ENCODE results near the gene CRADD. TPM values are rescaled to one million over a fixed set of nuclear protein-coding genes. Genes with fewer than 3 reads are reported as not detected.
"Not testable (repeated sequence)": the region's sequence is repeated elsewhere in the genome, so short reads cannot be mapped to it uniquely, and the experiment has no call there.

The CRADD gene
- total RNA-seq, 1 experiment from 2014 or later, result 18.3 TPM

- no peak for DNase-seq
- Histone ChIP-seq H3K79me2 (ENCODE audit: low read length) (no peaks in the 10 kb centered on the region), H3K9me2 (replicated peaks; ENCODE audit: insufficient read depth, low read length) (no peaks in the 10 kb centered on the region), H3K36me3 (ENCODE audit: insufficient read depth, low read length) (no peaks in the 10 kb centered on the region), H3K9ac (ENCODE audit: low read length) (no peak overlapping the region), H3K27ac (ENCODE audit: low read length) (no peak overlapping the region), H3K9me3 (ENCODE audit: low read length) (no peaks in the 10 kb centered on the region), H3K27me3 (ENCODE audit: low read length) (no peaks in the 10 kb centered on the region), H3K4me3 (ENCODE audit: low read length) (no peak overlapping the region), H2AFZ (ENCODE audit: low read length) (no peak overlapping the region), H3K4me1 (ENCODE audit: low read length) (peaks cover 27% of the 10 kb centered on the region), H4K20me1 (ENCODE audit: insufficient read depth, low read depth, low read length) (no peaks in the 10 kb centered on the region), H3K4me2 (ENCODE audit: low read depth, low read length, poor library complexity, severe bottlenecking) (peak overlapping the region; percentile 14)
These were observed 95.0 kb downstream of the CRADD start for GRCh38 chr12:93772003-93772700.

- no peak overlapping the region for H3K4me3 ChIP-seq (ENCODE audit: low read length)
- H2AFZ ChIP-seq (ENCODE audit: low read length), result no peak overlapping the region
- no peaks in the 10 kb centered on the region for H3K79me2 ChIP-seq (ENCODE audit: low read length)
- H4K20me1 ChIP-seq (ENCODE audit: insufficient read depth, low read depth, low read length), result no peaks in the 10 kb centered on the region
- no peaks in the 10 kb centered on the region for H3K27me3 ChIP-seq (ENCODE audit: low read length)
- H3K27ac ChIP-seq (ENCODE audit: low read length), result no peak overlapping the region
- no peak for DNase-seq
- no peaks in the 10 kb centered on the region for H3K9me2 ChIP-seq (replicated peaks; ENCODE audit: insufficient read depth, low read length)
- no peak overlapping the region for H3K9ac ChIP-seq (ENCODE audit: low read length)
- H3K9me3 ChIP-seq (ENCODE audit: low read length), result no peaks in the 10 kb centered on the region
- no peak overlapping the region for H3K4me2 ChIP-seq (ENCODE audit: low read depth, low read length, poor library complexity, severe bottlenecking)
- peaks cover 16% of the 10 kb centered on the region for H3K4me1 ChIP-seq (ENCODE audit: low read length)
- H3K36me3 ChIP-seq (ENCODE audit: insufficient read depth, low read length), result no peaks in the 10 kb centered on the region
These were observed 96.1 kb downstream of the CRADD start for GRCh38 chr12:93773122-93773871.

GRCh38 chr12:93776581-93777018 is 99.4 kb downstream of the CRADD start:
- H3K9me2 ChIP-seq (replicated peaks; ENCODE audit: insufficient read depth, low read length), result no peaks in the 10 kb centered on the region
- H3K9me3 ChIP-seq (ENCODE audit: low read length), result no peaks in the 10 kb centered on the region
- no peaks in the 10 kb centered on the region for H4K20me1 ChIP-seq (ENCODE audit: insufficient read depth, low read depth, low read length)
- H2AFZ ChIP-seq (ENCODE audit: low read length), result no peak overlapping the region
- no peak overlapping the region for H3K4me3 ChIP-seq (ENCODE audit: low read length)
- no peaks in the 10 kb centered on the region for H3K36me3 ChIP-seq (ENCODE audit: insufficient read depth, low read length)
- H3K27ac ChIP-seq (ENCODE audit: low read length), result no peak overlapping the region
- no peak for DNase-seq
- no peak overlapping the region for H3K9ac ChIP-seq (ENCODE audit: low read length)
- no peaks in the 10 kb centered on the region for H3K79me2 ChIP-seq (ENCODE audit: low read length)
- peaks cover 14% of the 10 kb centered on the region for H3K4me1 ChIP-seq (ENCODE audit: low read length)
- no peaks in the 10 kb centered on the region for H3K27me3 ChIP-seq (ENCODE audit: low read length)
- H3K4me2 ChIP-seq (ENCODE audit: low read depth, low read length, poor library complexity, severe bottlenecking), result no peak overlapping the region

- Histone ChIP-seq H3K4me2 (ENCODE audit: low read depth, low read length, poor library complexity, severe bottlenecking) (no peak overlapping the region), H4K20me1 (ENCODE audit: insufficient read depth, low read depth, low read length) (no peaks in the 10 kb centered on the region), H3K9me2 (replicated peaks; ENCODE audit: insufficient read depth, low read length) (no peaks in the 10 kb centered on the region), H2AFZ (ENCODE audit: low read length) (no peak overlapping the region), H3K36me3 (ENCODE audit: insufficient read depth, low read length) (no peaks in the 10 kb centered on the region), H3K27me3 (ENCODE audit: low read length) (no peaks in the 10 kb centered on the region), H3K79me2 (ENCODE audit: low read length) (no peaks in the 10 kb centered on the region), H3K27ac (ENCODE audit: low read length) (no peak overlapping the region), H3K9ac (ENCODE audit: low read length) (no peak overlapping the region), H3K9me3 (ENCODE audit: low read length) (no peaks in the 10 kb centered on the region), H3K4me3 (ENCODE audit: low read length) (no peak overlapping the region), H3K4me1 (ENCODE audit: low read length) (peaks cover 11% of the 10 kb centered on the region)
- no peak for DNase-seq
These were observed 100.1 kb downstream of the CRADD start for GRCh38 chr12:93777254-93777653.

GRCh38 chr12:93778306-93778705 is 101.1 kb downstream of the CRADD start:
- Histone ChIP-seq H3K4me1 (ENCODE audit: low read length) (peaks cover 2% of the 10 kb centered on the region; the same call in 1 of the 2 replicates), H3K9me2 (replicated peaks; ENCODE audit: insufficient read depth, low read length) (no peaks in the 10 kb centered on the region), H3K27me3 (ENCODE audit: low read length) (no peaks in the 10 kb centered on the region), H3K79me2 (ENCODE audit: low read length) (no peaks in the 10 kb centered on the region), H3K4me2 (ENCODE audit: low read depth, low read length, poor library complexity, severe bottlenecking) (no peak overlapping the region), H3K9me3 (ENCODE audit: low read length) (no peaks in the 10 kb centered on the region), H2AFZ (ENCODE audit: low read length) (no peak overlapping the region), H3K4me3 (ENCODE audit: low read length) (no peak overlapping the region), H4K20me1 (ENCODE audit: insufficient read depth, low read depth, low read length) (no peaks in the 10 kb centered on the region), H3K27ac (ENCODE audit: low read length) (no peak overlapping the region), H3K36me3 (ENCODE audit: insufficient read depth, low read length) (no peaks in the 10 kb centered on the region), H3K9ac (ENCODE audit: low read length) (no peak overlapping the region)
- no peak for DNase-seq

GRCh38 chr12:93778766-93779165 is 101.6 kb downstream of the CRADD start:
- Histone ChIP-seq H3K4me1 (ENCODE audit: low read length) (peaks cover 3% of the 10 kb centered on the region; the same call in 1 of the 2 replicates), H4K20me1 (ENCODE audit: insufficient read depth, low read depth, low read length) (no peaks in the 10 kb centered on the region), H2AFZ (ENCODE audit: low read length) (no peak overlapping the region), H3K9ac (ENCODE audit: low read length) (no peak overlapping the region), H3K9me2 (replicated peaks; ENCODE audit: insufficient read depth, low read length) (no peaks in the 10 kb centered on the region), H3K4me3 (ENCODE audit: low read length) (no peak overlapping the region), H3K4me2 (ENCODE audit: low read depth, low read length, poor library complexity, severe bottlenecking) (no peak overlapping the region), H3K27ac (ENCODE audit: low read length) (no peak overlapping the region), H3K79me2 (ENCODE audit: low read length) (no peaks in the 10 kb centered on the region), H3K36me3 (ENCODE audit: insufficient read depth, low read length) (no peaks in the 10 kb centered on the region), H3K27me3 (ENCODE audit: low read length) (no peaks in the 10 kb centered on the region), H3K9me3 (ENCODE audit: low read length) (no peaks in the 10 kb centered on the region)
- DNase-seq, result no peak

- Histone ChIP-seq H3K79me2 (ENCODE audit: low read length) (no peaks in the 10 kb centered on the region), H3K4me1 (ENCODE audit: low read length) (peaks cover 17% of the 10 kb centered on the region), H3K4me2 (ENCODE audit: low read depth, low read length, poor library complexity, severe bottlenecking) (no peak overlapping the region), H2AFZ (ENCODE audit: low read length) (no peak overlapping the region), H4K20me1 (ENCODE audit: insufficient read depth, low read depth, low read length) (no peaks in the 10 kb centered on the region), H3K9ac (ENCODE audit: low read length) (no peak overlapping the region), H3K27ac (ENCODE audit: low read length) (no peak overlapping the region), H3K27me3 (ENCODE audit: low read length) (no peaks in the 10 kb centered on the region), H3K36me3 (ENCODE audit: insufficient read depth, low read length) (no peaks in the 10 kb centered on the region), H3K4me3 (ENCODE audit: low read length) (no peak overlapping the region), H3K9me2 (replicated peaks; ENCODE audit: insufficient read depth, low read length) (no peaks in the 10 kb centered on the region), H3K9me3 (ENCODE audit: low read length) (no peaks in the 10 kb centered on the region)
- no peak for DNase-seq
These were observed 103.0 kb downstream of the CRADD start for GRCh38 chr12:93780101-93780641.

GRCh38 chr12:93780886-93781285 is 103.7 kb downstream of the CRADD start:
- not testable (repeated sequence) for H3K4me2 ChIP-seq (ENCODE audit: low read depth, low read length, poor library complexity, severe bottlenecking); H3K27ac ChIP-seq (ENCODE audit: low read length); H4K20me1 ChIP-seq (ENCODE audit: insufficient read depth, low read depth, low read length); H3K9ac ChIP-seq (ENCODE audit: low read length); H3K36me3 ChIP-seq (ENCODE audit: insufficient read depth, low read length); H3K9me3 ChIP-seq (ENCODE audit: low read length); H3K9me2 ChIP-seq (replicated peaks; ENCODE audit: insufficient read depth, low read length); H2AFZ ChIP-seq (ENCODE audit: low read length); H3K4me3 ChIP-seq (ENCODE audit: low read length); H3K79me2 ChIP-seq (ENCODE audit: low read length); DNase-seq; H3K27me3 ChIP-seq (ENCODE audit: low read length)
- peaks cover 19% of the 10 kb centered on the region for H3K4me1 ChIP-seq (ENCODE audit: low read length)

Data from Karpas-422 (cell line).